Right atrium auricular region (tissue), 2 donors: ENCODE measurements around the gene ENTR1. TPM values are rescaled to one million over a fixed set of nuclear protein-coding genes. Genes with fewer than 3 reads are reported as not detected.

ENCODE experiments used
- DNase-seq: peaks from one replicate; pipeline ENCODE4 v3.0.0-alpha.2; 2019; ENCODE audit warnings: low spot score
- H3K27ac ChIP-seq, 2 donors: fragments of 200-600 bp; sonication (generic); 1 replicate in 1 of 2; 2 replicates in 1 of 2; pipeline ENCODE4 v1.5.1; 2016 to 2019
- H3K27me3 ChIP-seq, 2 donors: fragments of 200-600 bp; sonication (generic); one replicate each; pipeline versions ENCODE4 v1.5.1 to v1.6.0; 2017 to 2019
- H3K36me3 ChIP-seq: fragments of 200-600 bp; sonication (generic); one replicate; pipeline ENCODE4 v1.5.1; 2016
- H3K4me1 ChIP-seq, 2 donors: fragments of 200-600 bp; sonication (generic); one replicate each; pipeline versions ENCODE4 v1.5.1 to v1.6.0; 2017 to 2019
- H3K4me3 ChIP-seq, 2 donors: fragments of 200-600 bp; sonication (generic); 1 replicate in 1 of 2; 2 replicates in 1 of 2; pipeline ENCODE4 v1.5.1; 2017 to 2019; ENCODE audit warnings: mild to moderate bottlenecking in 1 of 2, moderate library complexity in 1 of 2
- H3K9me3 ChIP-seq, 2 donors: fragments of 200-600 bp; sonication (generic); one replicate each; pipeline ENCODE4 v1.5.1; 2019
- total RNA-seq, 2 donors: library from RNA; depleted of rRNA; stranded (reverse); fragments of >200 nt; gene quantifications; one replicate each; pipeline ENCODE4 v1.1.0, GENCODE V29; 2016
- TF ChIP-seq, protein P1 (sequence below), 2 donors: fragments of 200-600 bp; sonication (generic); IDR thresholded peaks; one replicate each; pipeline ENCODE4 v1.5.1; 2019; ENCODE audit warnings: antibody characterized with exemption in 2 of 2

The ENTR1 gene
- total RNA-seq, 2 donors from 2014 or later = 10.3 to 17.6 TPM

- H3K4me3 ChIP-seq = no peak overlapping the region
- DNase-seq = no peak
- H3K27me3 ChIP-seq = no peaks in the 10 kb centered on the region
- peaks cover 19% of the 10 kb centered on the region for H3K36me3 ChIP-seq
- peaks cover 0 to 17% of the 10 kb centered on the region in 2 donors for H3K4me1 ChIP-seq
- TF ChIP-seq, protein P1, sequence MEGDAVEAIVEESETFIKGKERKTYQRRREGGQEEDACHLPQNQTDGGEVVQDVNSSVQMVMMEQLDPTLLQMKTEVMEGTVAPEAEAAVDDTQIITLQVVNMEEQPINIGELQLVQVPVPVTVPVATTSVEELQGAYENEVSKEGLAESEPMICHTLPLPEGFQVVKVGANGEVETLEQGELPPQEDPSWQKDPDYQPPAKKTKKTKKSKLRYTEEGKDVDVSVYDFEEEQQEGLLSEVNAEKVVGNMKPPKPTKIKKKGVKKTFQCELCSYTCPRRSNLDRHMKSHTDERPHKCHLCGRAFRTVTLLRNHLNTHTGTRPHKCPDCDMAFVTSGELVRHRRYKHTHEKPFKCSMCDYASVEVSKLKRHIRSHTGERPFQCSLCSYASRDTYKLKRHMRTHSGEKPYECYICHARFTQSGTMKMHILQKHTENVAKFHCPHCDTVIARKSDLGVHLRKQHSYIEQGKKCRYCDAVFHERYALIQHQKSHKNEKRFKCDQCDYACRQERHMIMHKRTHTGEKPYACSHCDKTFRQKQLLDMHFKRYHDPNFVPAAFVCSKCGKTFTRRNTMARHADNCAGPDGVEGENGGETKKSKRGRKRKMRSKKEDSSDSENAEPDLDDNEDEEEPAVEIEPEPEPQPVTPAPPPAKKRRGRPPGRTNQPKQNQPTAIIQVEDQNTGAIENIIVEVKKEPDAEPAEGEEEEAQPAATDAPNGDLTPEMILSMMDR (IDR thresholded peaks at IDR 0.05) = no peak
- no peaks in the 10 kb centered on the region for H3K9me3 ChIP-seq
- H3K27ac ChIP-seq = no peak overlapping the region
These were observed 29.1 kb downstream of the ENTR1 start for GRCh38 chr9:136381311-136381710.

GRCh38 chr9:136380381-136380780 lies 30.0 kb downstream of the ENTR1 start:
- H3K4me3 ChIP-seq = no peak overlapping the region
- H3K27ac ChIP-seq = no peak overlapping the region
- H3K4me1 ChIP-seq = peaks cover 0 to 17% of the 10 kb centered on the region in 2 donors
- H3K27me3 ChIP-seq = no peaks in the 10 kb centered on the region
- DNase-seq = no peak
- TF ChIP-seq, protein P1 (IDR thresholded peaks at IDR 0.05) = no peak
- H3K36me3 ChIP-seq = peaks cover 19% of the 10 kb centered on the region
- H3K9me3 ChIP-seq = no peaks in the 10 kb centered on the region

DNA sequence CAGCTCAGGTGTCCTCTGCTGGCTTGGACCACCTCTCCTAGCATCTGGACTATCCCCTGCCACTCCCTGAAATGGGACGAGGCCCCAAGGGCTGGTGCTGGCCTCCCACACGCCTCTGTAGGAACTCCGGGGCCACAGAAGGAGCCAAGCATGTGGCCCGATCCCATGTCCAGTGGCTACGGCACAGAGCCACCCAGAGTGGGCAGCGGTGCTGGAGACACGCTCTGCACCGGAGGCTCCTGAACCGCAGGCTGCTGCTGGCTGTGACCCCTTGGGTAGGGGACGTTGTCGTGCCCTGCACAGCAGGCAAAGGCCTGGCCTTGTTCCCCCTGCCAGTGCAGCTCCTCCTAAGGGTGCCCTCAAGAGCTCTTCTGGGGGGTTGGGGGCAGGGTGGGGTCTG lies 30.5 kb downstream of the ENTR1 start:
- peaks cover 0 to 17% of the 10 kb centered on the region in 2 donors for H3K4me1 ChIP-seq
- H3K4me3 ChIP-seq = no peak overlapping the region
- TF ChIP-seq, protein P1 (IDR thresholded peaks at IDR 0.05) = no peak
- peaks cover 19% of the 10 kb centered on the region for H3K36me3 ChIP-seq
- H3K9me3 ChIP-seq = no peaks in the 10 kb centered on the region
- no peak overlapping the region for H3K27ac ChIP-seq
- no peaks in the 10 kb centered on the region for H3K27me3 ChIP-seq
- DNase-seq = no peak

- Histone ChIP-seq H3K27me3 (no peaks in the 10 kb centered on the region), H3K9me3 (no peaks in the 10 kb centered on the region), H3K27ac (no peak overlapping the region), H3K4me3 (no peak overlapping the region), H3K4me1 (peaks cover 0 to 17% of the 10 kb centered on the region in 2 donors), H3K36me3 (peaks cover 18% of the 10 kb centered on the region)
- no peak for DNase-seq
- TF ChIP-seq, protein P1 (IDR thresholded peaks at IDR 0.05) = no peak
These were observed 31.0 kb downstream of the ENTR1 start for GRCh38 chr9:136379401-136379800.

DNA sequence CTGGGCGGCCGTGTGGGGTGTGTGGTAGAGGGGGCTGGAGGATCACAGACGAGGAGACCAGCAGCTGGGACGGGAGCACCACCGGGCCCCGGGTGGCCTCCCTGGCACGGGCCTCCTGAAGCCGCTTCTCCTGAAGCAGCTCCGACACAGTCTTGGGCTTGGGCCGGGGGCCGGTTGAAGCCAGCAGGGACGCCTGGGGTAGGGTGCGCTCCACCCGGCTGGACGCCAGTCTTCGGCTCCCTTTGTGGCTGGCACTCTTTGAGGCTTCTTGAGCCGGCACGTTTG lies 31.5 kb downstream of the ENTR1 start:
- no peak for DNase-seq
- peaks cover 14% of the 10 kb centered on the region for H3K36me3 ChIP-seq
- H3K27ac ChIP-seq = no peak overlapping the region
- H3K4me1 ChIP-seq = peaks cover 0 to 17% of the 10 kb centered on the region in 2 donors
- no peak overlapping the region for H3K4me3 ChIP-seq
- TF ChIP-seq, protein P1 (IDR thresholded peaks at IDR 0.05) = no peak
- H3K27me3 ChIP-seq = no peaks in the 10 kb centered on the region
- no peaks in the 10 kb centered on the region for H3K9me3 ChIP-seq

DNA sequence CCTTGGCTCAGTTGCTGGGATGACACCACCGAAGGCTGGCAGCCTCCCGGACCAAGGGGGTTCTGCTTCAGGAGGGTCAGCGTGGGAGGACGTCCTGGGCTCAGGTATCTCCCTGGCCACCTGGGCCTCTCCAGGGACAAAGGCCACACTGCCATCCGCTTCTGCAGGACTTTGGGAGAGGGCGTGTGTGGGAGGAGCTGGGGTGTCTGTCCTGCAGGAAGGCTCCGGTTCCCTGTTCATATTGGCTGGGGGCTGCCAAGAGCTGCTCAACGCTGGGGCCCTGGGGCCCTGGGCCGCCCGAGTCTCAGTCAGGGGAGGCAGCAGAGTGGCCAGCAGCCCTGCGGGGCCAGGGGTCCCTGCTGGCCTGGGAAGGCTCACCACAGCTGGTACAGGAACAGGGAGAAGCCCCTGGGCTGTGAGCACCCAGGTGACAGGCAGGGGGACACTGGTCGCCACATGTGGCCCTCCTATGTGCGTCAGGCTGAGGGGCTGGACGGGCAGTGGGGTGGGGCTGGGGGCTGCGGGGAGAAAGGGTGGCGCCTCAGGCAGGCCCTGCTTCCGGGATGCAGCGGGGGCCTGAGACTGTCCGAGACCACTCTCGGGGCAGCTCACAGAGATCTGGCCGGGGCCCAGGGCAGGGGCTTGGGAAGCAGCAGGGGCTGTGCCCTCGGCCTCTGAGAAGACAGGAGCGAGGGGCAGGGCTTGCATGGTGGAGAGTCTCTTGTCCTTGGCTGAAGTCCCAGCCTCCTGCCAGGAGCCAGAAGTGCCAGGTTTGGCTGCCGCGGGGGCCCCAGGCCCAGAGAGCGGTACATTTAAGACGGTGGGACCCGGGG lies 32.0 kb downstream of the ENTR1 start:
- H3K9me3 ChIP-seq = no peaks in the 10 kb centered on the region
- no peak overlapping the region for H3K27ac ChIP-seq
- no peak for DNase-seq
- peaks cover 0 to 17% of the 10 kb centered on the region in 2 donors for H3K4me1 ChIP-seq
- TF ChIP-seq, protein P1 (IDR thresholded peaks at IDR 0.05) = no peak
- no peaks in the 10 kb centered on the region for H3K27me3 ChIP-seq
- H3K36me3 ChIP-seq = peaks cover 10% of the 10 kb centered on the region
- no peak overlapping the region for H3K4me3 ChIP-seq
